Measurements from ENCODE around the gene TNFSF11.

Gene TNFSF11

DNA sequence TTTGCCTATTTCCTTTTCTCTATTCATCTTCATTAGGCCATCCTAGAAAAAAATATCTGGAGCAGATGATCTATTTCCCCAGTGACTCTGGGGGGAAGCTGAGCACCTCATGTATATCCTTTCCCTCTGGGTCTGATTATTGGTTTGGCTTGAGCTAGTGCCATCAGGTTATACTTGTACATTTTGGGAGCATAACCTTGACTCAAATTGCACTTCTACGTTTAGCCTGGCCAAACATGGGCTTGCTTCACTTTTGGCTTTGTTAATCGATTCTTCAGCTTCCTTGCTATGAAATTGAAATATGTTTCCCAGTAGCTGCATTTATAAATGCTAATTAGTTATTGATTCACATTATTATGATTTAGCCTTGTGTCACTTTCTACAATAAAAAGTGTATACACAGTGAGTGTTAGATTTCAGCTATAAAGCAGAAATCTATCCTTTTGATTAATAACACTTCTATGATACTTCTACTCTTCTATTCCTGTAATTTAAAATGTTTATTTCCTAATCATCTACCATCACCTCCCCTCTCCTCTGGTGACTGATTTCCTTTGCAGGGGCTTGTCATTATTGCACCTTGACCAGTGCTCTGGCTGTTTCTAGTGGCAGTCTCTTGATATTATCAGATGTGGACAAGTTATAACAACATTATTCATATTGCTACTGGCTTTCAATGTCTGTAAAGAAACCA is 37.3 kb downstream of the TNFSF11 start:
- no peak for DNase-seq (ENCODE audit: low read depth)

DNA sequence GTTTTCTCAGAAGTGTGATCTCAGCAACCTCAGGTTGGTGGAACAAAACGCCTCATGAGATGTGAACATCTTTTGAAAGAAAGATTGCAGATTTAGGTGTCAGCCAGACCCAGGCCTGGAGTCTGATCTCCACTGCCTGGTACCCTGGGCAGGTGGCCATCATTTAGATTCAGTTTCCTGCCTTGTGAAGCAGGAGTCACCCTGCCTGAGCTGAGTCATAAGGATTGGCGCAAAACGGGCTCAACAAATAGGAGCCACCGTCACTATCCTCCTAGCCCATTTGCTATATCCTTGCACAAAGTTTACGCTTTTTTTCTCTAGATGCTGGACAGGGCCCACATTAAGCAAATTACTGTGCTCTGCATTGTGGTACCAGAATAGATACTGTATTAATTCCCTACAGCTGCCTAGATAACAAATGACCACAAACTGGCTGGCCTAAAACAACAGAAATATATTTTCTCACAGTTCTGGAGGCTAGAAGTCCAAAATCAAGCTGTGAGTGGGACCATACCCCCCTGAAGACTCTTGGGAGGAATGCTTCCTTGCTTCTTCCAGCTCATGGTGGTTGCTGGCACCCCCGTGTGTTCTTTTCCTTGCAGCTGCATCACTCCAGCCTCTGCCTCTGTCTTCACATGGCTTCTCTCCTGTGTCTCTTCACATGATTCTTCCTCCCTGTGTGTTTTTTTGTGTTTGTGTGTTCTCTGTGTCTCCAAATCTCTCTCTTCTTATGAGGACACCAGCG is 38.2 kb downstream of the TNFSF11 start:
- DNase-seq (ENCODE audit: low read depth), result no peak

- no peak for DNase-seq (ENCODE audit: low read depth)
These were observed 40.6 kb downstream of the TNFSF11 start for GRCh38 chr13:42614436-42615035.

DNA sequence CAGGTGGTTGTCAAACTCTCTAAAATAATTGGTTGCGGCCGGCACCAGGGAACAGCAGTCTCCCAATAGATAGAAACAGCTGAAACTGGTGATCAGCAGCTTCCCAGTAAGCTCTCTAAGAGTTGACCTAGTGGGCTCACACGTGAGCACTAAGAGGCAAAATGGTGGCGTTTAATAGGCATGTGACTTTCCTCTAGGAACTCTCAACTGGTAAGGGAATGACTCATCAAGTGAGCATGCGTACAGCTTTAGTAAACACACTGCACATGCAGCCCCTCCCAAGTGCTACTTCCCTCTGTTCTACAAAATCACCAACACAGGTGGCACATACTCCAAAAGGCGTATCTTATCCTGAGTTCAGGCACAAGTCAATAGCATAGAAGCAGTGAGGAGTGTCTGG is 41.7 kb downstream of the TNFSF11 start:
- no peak for DNase-seq (ENCODE audit: low read depth)

DNA sequence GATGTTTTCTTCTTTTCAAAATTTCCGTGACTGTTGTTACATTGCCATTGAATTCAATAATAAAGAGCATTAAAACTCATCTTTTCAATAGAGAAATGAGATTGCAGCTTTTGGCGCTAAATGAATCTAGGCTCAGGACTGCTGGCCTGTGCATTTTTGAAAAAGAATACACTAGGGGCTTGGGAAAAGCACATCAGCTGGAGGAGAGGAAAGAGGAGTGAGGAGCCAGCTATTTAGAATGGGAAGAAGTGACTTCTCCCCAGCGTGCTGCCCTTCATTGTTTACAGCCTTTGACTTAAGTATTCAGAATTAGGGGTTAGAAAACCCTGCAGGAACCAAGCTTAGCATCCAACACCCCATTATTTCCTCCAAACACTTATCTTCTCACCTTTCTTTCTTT is 43.3 kb downstream of the TNFSF11 start:
- no peak for DNase-seq (ENCODE audit: low read depth)

GRCh38 chr13:42623916-42624315 is 50.0 kb downstream of the TNFSF11 start:
- DNase-seq (ENCODE audit: low read depth), result no peak

- no peak for DNase-seq (ENCODE audit: low read depth)
These were observed 51.7 kb downstream of the TNFSF11 start for GRCh38 chr13:42625611-42626010.

DNA sequence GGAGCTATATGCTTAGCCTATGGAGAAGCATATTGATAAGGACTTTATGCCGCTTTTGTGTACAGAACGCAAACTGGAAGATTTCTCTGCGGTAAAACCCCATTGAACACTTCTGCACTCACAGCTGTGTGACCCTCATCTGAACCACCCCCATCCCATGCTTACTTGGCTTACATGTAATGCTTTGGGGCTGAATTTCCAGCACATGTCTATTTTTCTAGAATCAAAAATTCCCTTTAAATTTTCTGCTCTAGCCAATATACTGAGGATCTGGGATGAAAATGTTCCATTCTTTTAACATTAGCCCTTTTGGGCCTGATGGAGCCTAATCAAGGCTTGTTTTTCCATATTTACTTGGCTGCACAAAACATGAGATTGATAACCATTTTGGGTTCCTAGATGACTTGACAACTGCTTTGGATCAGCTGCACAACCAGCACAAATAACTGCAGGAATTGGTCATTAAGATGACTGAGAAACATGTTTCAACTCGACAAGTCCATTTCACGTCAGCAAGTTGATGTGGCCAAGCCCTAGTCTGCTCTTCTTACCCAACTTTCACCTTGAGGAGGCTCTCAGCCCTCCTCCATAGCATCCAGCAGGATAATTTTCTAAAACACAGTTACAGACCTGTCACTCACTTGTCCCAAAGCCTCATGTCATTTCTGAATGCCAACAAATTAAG is 52.4 kb downstream of the TNFSF11 start:
- no peak for DNase-seq (ENCODE audit: low read depth)

GRCh38 chr13:42628666-42629065 is 54.7 kb downstream of the TNFSF11 start:
- DNase-seq (ENCODE audit: low read depth), result no peak

- no peak for DNase-seq (ENCODE audit: low read depth)
These were observed 57.2 kb downstream of the TNFSF11 start for GRCh38 chr13:42631181-42631580.

DNA sequence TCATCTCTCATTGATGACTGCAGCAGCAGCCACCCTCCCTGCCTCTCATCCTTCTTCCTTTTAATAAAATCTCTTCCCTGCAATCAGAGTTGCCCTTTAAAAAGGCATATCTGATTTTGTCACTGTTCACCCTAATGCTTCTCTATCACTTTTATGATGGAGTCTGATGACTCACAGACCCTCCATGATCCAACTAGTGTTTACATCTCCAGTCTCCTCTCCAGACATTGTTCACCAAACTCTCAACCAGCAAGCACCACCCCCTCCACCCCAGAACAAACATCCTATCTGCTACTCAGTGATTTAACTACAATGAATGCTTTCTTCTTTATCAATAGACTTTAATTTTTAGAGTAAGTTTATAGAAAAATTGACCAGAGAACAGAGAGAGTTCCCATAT is 59.5 kb downstream of the TNFSF11 start:
- no peak for DNase-seq (ENCODE audit: low read depth)

- no peak for DNase-seq (ENCODE audit: low read depth)
These were observed 64.1 kb downstream of the TNFSF11 start for GRCh38 chr13:42638101-42638500.

GRCh38 chr13:42638886-42639285 is 64.9 kb downstream of the TNFSF11 start:
- DNase-seq (ENCODE audit: low read depth), result no peak

- DNase-seq (ENCODE audit: low read depth), result no peak
These were observed 69.1 kb downstream of the TNFSF11 start for GRCh38 chr13:42643076-42643475.

GRCh38 chr13:42644841-42645240 is 70.9 kb downstream of the TNFSF11 start:
- no peak for DNase-seq (ENCODE audit: low read depth)

DNA sequence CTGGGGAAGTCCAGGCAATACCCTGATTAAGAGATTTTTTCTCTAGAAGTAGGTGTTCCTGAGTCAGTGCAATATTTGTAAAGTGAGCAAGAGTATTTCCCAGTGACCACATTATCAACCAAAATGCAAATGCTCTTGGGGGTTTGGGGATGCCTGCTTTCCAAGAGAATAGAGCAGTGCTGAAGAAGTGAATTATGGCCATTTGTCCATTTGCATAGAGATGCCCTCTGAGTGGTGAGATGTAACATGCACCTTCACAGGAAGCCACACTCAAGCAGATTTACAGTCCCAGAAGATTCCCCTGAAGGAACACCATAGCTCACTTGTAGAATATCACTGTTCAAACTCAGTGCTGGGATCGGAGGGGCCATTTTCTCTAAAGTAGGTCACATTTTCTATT is 71.8 kb downstream of the TNFSF11 start:
- no peak for DNase-seq (ENCODE audit: low read depth)

DNA sequence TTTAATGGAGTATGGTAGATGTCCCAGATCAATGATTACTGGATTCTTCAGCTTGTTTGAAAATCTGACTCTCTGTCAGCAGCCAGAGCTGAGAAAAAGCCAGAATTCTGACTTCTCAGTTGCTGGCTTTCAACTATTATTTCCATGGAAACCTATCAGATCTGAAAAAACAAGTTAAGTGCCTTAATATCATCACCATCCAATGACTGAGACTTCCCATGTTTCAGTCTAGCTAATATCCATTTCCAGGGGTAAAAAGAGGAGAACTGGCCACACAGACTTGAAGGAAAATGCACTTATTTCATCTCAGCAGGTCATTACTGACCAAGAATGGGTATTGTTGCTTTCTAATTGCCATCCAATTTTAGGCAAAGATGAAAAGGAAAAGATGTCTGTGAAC is 75.2 kb downstream of the TNFSF11 start:
- DNase-seq (ENCODE audit: low read depth), result no peak

DNA sequence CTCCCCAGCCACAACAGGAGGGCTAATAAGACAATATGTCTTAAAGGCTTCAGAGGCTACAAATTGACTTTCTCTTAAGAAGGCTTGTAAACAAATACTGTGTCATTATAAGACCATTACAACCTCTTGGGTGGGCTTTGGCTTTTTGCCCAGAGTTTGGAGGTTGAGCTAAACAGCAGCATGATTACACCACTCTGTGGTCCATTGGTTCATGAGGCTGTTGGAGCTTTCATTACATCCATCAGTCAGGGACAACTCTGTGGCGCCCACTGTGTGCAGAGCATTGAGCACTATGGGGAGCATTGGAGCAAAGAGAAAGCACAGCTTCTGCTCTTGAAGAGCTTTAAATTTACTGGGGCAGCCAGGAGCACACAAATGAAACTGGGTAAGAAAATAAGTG is 75.9 kb downstream of the TNFSF11 start:
- no peak for DNase-seq (ENCODE audit: low read depth)

DNA sequence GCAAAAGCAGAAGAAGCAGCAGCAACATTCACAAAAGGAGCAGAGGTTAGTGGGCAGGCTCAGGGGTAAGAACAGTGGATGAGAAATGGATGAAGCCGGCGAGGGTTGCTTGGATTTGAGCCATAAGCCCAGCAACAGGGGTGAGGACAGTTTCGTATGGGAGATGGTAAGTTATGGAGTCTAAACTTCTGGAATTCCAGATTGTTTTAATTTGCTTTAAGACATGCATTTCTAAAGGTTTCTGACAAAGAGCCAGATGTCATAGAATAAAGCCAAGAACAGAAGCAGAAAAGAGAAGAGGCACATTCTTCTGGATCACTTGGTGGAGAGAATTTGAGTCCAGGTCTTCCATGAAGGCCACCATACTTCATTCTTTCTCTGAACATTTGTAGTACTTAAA is 76.6 kb downstream of the TNFSF11 start:
- no peak for DNase-seq (ENCODE audit: low read depth)

GRCh38 chr13:42651936-42652641 is 78.1 kb downstream of the TNFSF11 start:
- no peak for DNase-seq (ENCODE audit: low read depth)

DNA sequence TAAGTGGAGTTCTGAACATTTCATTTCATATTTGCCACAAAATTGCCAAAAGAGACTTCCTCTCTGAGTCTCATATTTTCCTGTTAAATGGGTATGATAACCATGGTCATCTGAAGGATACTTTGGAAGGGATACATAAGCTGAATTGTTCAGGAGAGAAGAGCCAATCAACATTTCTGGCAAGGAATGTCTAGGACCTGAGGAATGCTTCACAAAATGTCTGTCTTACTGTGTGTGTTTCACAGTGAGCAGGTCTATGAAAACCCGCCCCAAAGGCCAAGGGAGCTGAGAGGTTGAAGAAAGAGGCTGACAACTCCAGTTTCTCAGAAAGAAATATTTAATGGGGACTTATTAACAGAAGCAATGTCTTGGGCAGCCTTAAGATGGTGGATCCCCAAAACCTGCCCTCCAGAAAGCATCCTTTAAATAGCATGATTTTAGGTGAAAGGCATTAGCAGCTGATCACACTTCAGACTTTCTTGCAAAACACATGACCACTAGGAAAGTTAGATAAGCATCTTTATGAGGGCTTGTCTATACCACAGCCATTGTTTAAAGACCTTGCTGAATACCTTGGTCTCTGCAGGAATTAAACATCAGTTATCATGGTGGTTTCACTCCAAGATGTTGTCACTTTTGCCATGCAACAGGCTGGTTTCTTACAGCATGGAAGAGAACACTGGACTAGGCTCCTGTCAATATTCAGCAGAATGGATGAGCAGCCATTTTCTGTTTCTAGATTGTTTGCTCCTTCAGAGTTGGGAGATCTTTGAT is 78.9 kb downstream of the TNFSF11 start:
- DNase-seq (ENCODE audit: low read depth), result no peak
